Activated T-cell treated with anti-CD3 and anti-CD28 coated beads for 48 hours (primary cell): ENCODE measurements around the gene TAS2R46.
"Not testable (repeated sequence)": the region's sequence is repeated elsewhere in the genome, so short reads cannot be mapped to it uniquely, and the experiment has no call there.

Source experiments
- DNase-seq: peaks from one replicate; pipeline ENCODE4 v3.0.0-alpha.2; 2020; ENCODE audit warnings: low read depth

Gene TAS2R46

GRCh38 chr12:11039171-11039570 is 22.9 kb downstream of the TAS2R46 start:
- no peak for DNase-seq

- not testable (repeated sequence) for DNase-seq
Observed at GRCh38 chr12:11033959-11034358, 28.1 kb downstream of the TAS2R46 start.

GRCh38 chr12:11031307-11031706 is 30.8 kb downstream of the TAS2R46 start, which contains the start of gene TAS2R31:
Gene TAS2R31, minus strand, starts transcription at chr12:11031407. Its CDS starts 72 bp downstream, at chr12:11031335.
- no peak for DNase-seq

- DNase-seq: no peak
Observed at GRCh38 chr12:11026118-11026517, 36.0 kb downstream of the TAS2R46 start.

GRCh38 chr12:11023387-11023786 is 38.7 kb downstream of the TAS2R46 start:
- no peak for DNase-seq

GRCh38 chr12:11022520-11022919 is 39.6 kb downstream of the TAS2R46 start, which contains the start of gene TAS2R19:
Gene TAS2R19, minus strand, starts transcription at chr12:11022620. Its CDS starts 49 bp downstream, at chr12:11022571.
- DNase-seq: no peak

GRCh38 chr12:11016937-11017336 is 45.2 kb downstream of the TAS2R46 start:
- no peak for DNase-seq

GRCh38 chr12:11015775-11016430 is 46.2 kb downstream of the TAS2R46 start:
- DNase-seq: no peak

- no peak for DNase-seq
Observed at GRCh38 chr12:11014234-11014633, 47.9 kb downstream of the TAS2R46 start.
